UCSD-AML1 (cell line): Measurements from ENCODE around the gene PDCD2.
"Not testable (repeated sequence)": the region's sequence is repeated elsewhere in the genome, so short reads cannot be mapped to it uniquely, and the experiment has no call there.

Source experiments
- DNase-seq: peaks from one replicate; lab custom pipeline; 2025; ENCODE audit not compliant: unreplicated experiment; lab: John Stamatoyannopoulos, UW

PDCD2 gene

GRCh38 chr6:170584181-170584953, at the start of gene PDCD2:
TSS of gene PDCD2 (minus strand) at chr6:170584637. CDS start at chr6:170584581, 56 bp downstream.
- DNase-seq: peak; percentile 93

GRCh38 chr6:170616020-170616554, 31.6 kb upstream of the PDCD2 start:
- DNase-seq: not testable (repeated sequence)

- DNase-seq: not testable (repeated sequence)
Observed at GRCh38 chr6:170612256-170612804, 27.9 kb upstream of the PDCD2 start.

- DNase-seq: not testable (repeated sequence)
Observed at GRCh38 chr6:170609225-170609624, 24.8 kb upstream of the PDCD2 start.

- no peak for DNase-seq
Observed at GRCh38 chr6:170605574-170606259, 21.3 kb upstream of the PDCD2 start.

GRCh38 chr6:170597278-170597677, 12.8 kb upstream of the PDCD2 start:
- no peak for DNase-seq

- no peak for DNase-seq
Observed at GRCh38 chr6:170596426-170596825, 12.0 kb upstream of the PDCD2 start.

GRCh38 chr6:170590725-170591124, 6.3 kb upstream of the PDCD2 start:
- no peak for DNase-seq

GRCh38 chr6:170584954-170585498, 589 bp upstream of the PDCD2 start:
- no peak for DNase-seq

GRCh38 chr6:170583756-170584180, 669 bp downstream of the PDCD2 start:
- no peak for DNase-seq

GRCh38 chr6:170578909-170579308, 5.5 kb downstream of the PDCD2 start:
- DNase-seq: no peak

- no peak for DNase-seq
Observed at GRCh38 chr6:170575250-170575649, 9.2 kb downstream of the PDCD2 start.

- DNase-seq: no peak
Observed at GRCh38 chr6:170572704-170573466, 11.6 kb downstream of the PDCD2 start.

GRCh38 chr6:170564936-170565530, 19.4 kb downstream of the PDCD2 start:
- DNase-seq: no peak

GRCh38 chr6:170561555-170561954, 22.9 kb downstream of the PDCD2 start:
- DNase-seq: no peak

- DNase-seq: no peak
Observed at GRCh38 chr6:170555305-170555704, 29.1 kb downstream of the PDCD2 start.

GRCh38 chr6:170554796-170555137, 29.7 kb downstream of the PDCD2 start:
- no peak for DNase-seq

- DNase-seq: peak; percentile 95
Observed at GRCh38 chr6:170554013-170554795, 30.2 kb downstream of the PDCD2 start, which contains the start of gene TBP. TSS of gene TBP (plus strand) at chr6:170554369. CDS start at chr6:170557030, 2,661 bp downstream.

GRCh38 chr6:170553534-170554012, 30.9 kb downstream of the PDCD2 start:
- no peak for DNase-seq
